ENCODE data around the gene DGKZ.

DNA sequence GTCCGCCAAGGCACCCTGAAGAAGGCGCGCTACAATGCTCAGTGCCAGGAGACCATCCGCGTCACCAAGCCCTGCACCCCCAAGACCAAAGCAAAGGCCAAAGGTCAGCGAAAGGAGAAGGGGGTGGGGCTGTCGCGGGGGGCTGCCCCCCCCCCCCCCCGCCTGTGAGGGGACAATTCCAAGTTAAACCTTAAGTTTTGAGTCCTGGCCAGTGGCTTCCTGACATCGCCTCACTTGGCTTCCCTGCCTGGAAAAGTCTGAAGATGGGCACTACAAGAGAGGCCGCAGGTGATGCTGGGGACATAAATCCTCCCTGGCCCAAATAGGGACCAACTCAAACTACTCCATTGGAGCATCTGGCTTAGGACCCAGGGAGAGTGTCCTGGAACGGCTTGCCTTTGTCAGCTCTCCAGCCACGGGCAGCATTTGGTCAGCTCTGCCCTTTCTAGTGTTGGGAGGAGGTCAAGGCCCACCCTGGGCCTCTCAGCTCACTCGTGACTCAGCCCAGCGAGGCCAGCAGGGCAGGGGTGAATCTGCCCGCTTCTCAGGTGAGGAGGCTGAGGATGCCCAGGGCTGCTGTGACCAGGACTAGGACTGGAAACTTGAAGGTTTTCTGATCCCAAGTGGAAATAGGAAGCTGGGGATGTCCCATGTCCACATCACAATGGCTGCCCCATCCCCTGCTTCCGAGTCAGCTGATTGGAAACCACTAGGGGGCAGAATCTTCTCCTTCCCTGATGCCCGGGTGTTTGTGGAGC lies 35.6 kb downstream of the DGKZ start:
- TF ChIP-seq CTCF (IDR thresholded peaks at IDR 0.05) (peak in 1 of 3 donors; percentile 35), POLR2A (IDR thresholded peaks at IDR 0.05) (no peak)
